Measurements from ENCODE around the gene TREML2.
A peak's percentile ranks its signal among the peaks of the same experiment; 100 is the strongest.
"Not testable (repeated sequence)": the region's sequence is repeated elsewhere in the genome, so short reads cannot be mapped to it uniquely, and the experiment has no call there.

TREML2 gene

DNA sequence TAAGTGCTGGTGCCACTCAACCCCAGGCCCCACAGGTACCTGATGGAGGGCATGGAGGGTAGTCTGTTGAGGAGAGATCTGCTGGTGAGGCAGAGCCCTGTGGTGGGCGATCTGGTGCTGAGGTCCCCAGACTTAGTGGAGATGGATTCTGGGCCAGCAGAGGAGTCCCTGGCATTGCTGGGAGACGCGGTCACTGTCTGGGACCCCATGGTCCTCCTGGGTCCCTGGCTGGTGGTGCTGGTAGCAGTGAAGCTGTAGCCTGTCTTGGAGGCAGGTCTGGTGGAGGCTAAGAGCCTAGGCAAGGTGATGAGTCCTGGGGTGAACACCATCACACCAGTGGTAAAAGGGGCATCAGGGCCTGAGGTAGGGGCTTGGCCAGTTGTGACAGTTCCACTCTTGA, 6.6 kb downstream of the TREML2 start:
- H3K27me3 Mint-ChIP-seq: no peaks in the 10 kb centered on the region
- H3K9me3 Mint-ChIP-seq: peaks cover 2% of the 10 kb centered on the region
- DNase-seq (ENCODE audit: low spot score in 2 of 2) (no peak), ATAC-seq (ENCODE audit: low read depth) (no peak)
- no peak overlapping the region for H3K4me3 Mint-ChIP-seq
- peak overlapping the region; percentile 45 for H3K27ac Mint-ChIP-seq
- peaks cover 36% of the 10 kb centered on the region for H3K4me1 Mint-ChIP-seq
- peaks cover 49% of the 10 kb centered on the region for H3K36me3 Mint-ChIP-seq

DNA sequence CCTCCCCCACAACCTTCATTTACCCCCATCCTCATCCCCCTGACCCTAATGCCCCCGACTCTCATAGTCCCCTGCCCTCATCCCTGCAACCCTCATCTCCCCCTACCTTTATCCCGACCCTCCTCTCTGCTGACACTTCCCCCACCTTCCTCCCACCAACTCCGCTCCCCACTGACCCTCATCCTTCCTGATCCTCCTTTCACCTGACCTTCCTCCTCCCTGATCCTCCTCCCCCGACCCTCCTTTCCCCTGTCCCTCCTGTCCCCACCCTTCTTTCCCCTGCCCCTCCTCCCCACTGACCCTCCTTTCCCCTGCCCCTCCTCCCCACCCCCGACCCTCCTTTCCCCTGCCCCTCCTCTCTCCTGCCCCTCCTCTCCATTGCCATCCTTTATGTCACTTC, 7.1 kb downstream of the TREML2 start:
- Mint-ChIP-seq H3K27ac (peak overlapping the region; percentile 45), H3K27me3 (no peaks in the 10 kb centered on the region), H3K4me1 (peaks cover 35% of the 10 kb centered on the region), H3K36me3 (peaks cover 50% of the 10 kb centered on the region), H3K4me3 (no peak overlapping the region), H3K9me3 (peaks cover 2% of the 10 kb centered on the region)
- DNase-seq (ENCODE audit: low spot score in 2 of 2) (no peak), ATAC-seq (ENCODE audit: low read depth) (no peak)

DNA sequence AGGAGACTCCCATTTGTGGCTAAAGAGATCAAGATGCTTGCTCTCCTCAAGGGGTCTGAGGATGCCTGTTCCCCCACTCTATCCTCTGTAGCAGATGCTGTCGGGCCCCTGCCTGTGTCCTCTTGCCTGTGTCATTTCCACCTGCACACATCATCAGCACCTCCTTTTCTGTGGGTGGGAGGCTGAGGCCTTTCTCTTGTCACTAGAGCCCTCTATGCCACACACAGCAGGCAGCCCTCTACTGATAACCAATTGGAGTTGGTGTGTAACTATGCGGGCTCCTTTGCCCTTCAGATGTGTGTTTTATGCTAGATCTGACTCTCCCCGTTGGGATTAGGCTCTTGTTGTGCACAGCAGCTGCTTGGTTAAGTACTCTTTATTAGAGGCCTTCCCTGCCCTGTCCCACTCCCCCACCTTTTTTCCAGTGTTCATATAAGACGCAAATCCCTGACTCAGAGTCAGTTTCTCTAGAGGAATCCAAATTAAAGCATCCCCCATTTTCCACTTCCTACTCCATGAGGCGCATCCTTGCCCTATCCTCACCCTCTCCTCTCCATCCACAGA, 7.7 kb downstream of the TREML2 start:
- Mint-ChIP-seq H3K27me3 (no peaks in the 10 kb centered on the region), H3K27ac (peak overlapping the region; percentile 45), H3K4me1 (peaks cover 37% of the 10 kb centered on the region), H3K36me3 (peaks cover 50% of the 10 kb centered on the region), H3K4me3 (no peak overlapping the region), H3K9me3 (peaks cover 2% of the 10 kb centered on the region)
- no peak for ATAC-seq (ENCODE audit: low read depth)
- no peak for DNase-seq (ENCODE audit: low spot score in 2 of 2)

DNA sequence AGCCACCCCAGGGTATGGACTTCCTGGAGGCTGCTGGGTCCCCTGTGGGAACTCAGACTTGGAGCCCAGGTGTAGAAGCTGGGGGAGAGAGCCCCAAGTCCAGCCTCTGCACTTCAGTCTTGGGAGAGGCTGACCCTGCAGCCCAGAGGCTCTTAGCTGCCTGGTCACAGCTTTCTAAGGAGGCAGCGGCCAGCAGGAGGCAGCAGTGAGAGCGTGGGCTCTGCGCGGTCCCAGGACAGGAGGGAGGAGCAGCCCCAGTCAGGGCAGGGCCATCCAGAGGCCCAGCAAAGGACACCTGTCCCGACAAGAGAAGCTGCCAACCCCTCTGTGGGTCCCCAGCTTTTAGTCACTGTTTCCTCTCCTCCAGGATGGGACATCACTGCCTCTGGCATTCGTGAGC, 9.4 kb downstream of the TREML2 start:
- Mint-ChIP-seq H3K36me3 (peaks cover 44% of the 10 kb centered on the region), H3K4me3 (no peak overlapping the region), H3K27ac (no peak overlapping the region), H3K9me3 (peaks cover 2% of the 10 kb centered on the region), H3K4me1 (peaks cover 29% of the 10 kb centered on the region), H3K27me3 (no peaks in the 10 kb centered on the region)
- DNase-seq (ENCODE audit: low spot score in 2 of 2) (no peak), ATAC-seq (ENCODE audit: low read depth) (peak; percentile 38)

DNA sequence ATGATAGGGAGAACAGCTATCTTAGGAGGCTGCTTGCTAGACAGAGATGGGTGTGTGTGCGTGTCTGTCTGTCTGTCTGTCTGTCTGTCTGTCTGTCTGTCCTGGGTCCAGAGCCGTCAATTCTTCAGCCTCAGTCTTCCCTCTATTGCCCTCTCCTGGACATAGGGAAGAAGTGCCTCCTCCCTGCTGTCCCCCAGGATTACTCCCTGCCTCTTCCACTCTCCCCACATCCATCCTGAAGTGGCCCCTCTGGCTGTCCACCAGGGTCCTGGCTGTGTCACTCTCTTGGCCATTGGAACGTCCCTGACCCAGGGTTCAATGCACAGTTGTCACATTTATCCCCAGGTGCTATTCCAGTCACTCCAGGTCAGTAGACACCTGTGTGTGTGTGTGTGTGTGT, 10.2 kb downstream of the TREML2 start:
- H3K27ac Mint-ChIP-seq: peak overlapping the region; percentile 8
- no peak overlapping the region for H3K4me3 Mint-ChIP-seq
- no peaks in the 10 kb centered on the region for H3K27me3 Mint-ChIP-seq
- H3K4me1 Mint-ChIP-seq: peaks cover 31% of the 10 kb centered on the region
- ATAC-seq (ENCODE audit: low read depth): no peak
- DNase-seq (ENCODE audit: low spot score in 2 of 2): no peak
- H3K9me3 Mint-ChIP-seq: peaks cover 2% of the 10 kb centered on the region
- H3K36me3 Mint-ChIP-seq: peaks cover 40% of the 10 kb centered on the region

DNA sequence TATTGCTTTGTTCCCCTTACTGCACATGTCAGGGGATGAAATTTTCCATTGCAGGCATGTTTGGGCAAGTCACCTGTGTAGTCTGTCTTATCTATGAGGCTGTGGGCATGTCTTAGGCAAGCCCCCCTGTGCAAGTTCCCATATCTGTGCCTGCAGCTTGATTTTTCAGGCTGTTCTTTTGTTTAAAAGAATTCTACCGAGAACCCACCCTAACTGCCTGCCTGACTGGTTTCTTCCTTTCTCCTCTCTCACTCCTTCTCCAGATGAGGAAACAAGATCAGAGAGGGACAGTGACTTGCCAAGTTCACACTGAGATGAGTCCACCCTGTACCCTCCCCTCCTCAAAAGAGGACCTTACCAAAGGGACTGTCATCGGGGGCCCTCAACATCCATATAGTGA, 11.0 kb downstream of the TREML2 start:
- peaks cover 33% of the 10 kb centered on the region for H3K36me3 Mint-ChIP-seq
- no peaks in the 10 kb centered on the region for H3K27me3 Mint-ChIP-seq
- no peak for ATAC-seq (ENCODE audit: low read depth)
- H3K9me3 Mint-ChIP-seq: peaks cover 2% of the 10 kb centered on the region
- peaks cover 33% of the 10 kb centered on the region for H3K4me1 Mint-ChIP-seq
- no peak overlapping the region for H3K4me3 Mint-ChIP-seq
- no peak for DNase-seq (ENCODE audit: low spot score in 2 of 2)
- H3K27ac Mint-ChIP-seq: no peak overlapping the region

DNA sequence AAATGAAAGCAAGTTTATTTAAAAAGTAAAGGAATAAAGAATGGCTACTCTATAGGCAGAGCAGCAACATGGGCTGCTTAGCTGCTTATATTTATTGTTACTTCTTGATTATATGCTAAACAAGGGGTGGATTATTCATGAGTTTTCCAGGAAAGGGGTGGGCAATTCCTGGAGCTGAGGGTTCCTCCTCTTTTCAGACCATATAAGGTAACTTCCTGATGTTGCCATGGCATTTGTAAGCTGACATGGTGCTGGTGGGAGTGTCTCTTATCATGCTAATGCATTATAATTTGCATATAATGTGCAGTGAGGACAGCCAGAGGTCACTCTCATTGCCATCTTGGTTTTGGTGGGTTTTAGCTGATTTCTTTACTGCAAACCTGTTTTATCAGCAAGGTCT, 11.9 kb downstream of the TREML2 start:
- not testable (repeated sequence) for H3K27ac Mint-ChIP-seq; H3K9me3 Mint-ChIP-seq; DNase-seq (ENCODE audit: low spot score in 2 of 2); ATAC-seq (ENCODE audit: low read depth); H3K4me3 Mint-ChIP-seq; H3K27me3 Mint-ChIP-seq
- Mint-ChIP-seq H3K36me3 (peaks cover 25% of the 10 kb centered on the region), H3K4me1 (peaks cover 30% of the 10 kb centered on the region)

DNA sequence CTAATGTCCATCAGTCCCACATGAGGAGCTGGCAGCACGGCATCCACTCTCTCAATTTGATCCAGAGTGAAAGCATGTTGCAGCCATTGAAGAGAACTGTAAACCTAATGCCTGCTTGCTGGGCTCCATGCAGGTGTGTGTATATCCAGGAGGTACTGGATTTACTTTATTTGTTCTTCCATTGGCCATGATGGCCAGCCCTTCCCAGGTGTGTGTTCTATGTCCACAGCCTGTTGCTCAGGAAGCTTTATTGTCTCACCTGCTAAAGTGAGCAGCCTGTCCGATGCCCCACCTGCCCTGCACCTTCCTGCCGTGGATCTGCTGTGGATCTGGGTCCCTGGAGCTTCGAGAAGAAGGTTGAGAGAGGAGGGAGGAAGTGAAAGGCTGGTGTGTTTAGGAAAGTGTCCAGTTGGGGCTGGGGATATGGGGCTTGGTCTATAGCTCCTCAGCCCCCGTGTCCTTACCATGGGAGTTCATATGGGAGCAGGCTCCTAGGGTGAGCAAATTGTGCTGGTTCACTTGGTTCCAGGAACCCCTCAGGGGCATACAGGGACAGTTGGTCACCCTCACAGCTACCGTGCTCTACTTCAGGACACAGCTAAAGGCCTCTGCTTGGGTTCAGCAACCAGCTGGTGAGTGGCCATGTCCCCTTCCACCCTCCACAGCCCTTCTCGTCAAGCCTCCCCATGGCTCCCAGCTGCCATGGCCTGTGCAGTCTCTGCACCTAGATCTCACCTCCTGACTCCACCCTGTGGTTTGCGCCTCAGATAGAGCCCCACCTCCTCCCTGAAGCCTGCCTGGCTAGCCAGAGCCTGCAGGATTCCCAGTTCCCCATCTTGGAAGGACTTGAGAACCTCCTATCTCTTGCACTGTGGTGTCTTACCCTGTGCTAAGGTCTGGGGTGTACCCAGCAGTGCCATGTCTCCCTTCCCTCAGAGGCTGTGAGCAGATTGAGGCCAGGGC, 12.7 kb downstream of the TREML2 start:
- ATAC-seq (ENCODE audit: low read depth) (no peak), DNase-seq (ENCODE audit: low spot score in 2 of 2) (no peak)
- H3K4me3 Mint-ChIP-seq: no peak overlapping the region
- H3K27me3 Mint-ChIP-seq: no peaks in the 10 kb centered on the region
- H3K4me1 Mint-ChIP-seq: peaks cover 23% of the 10 kb centered on the region
- peaks cover 19% of the 10 kb centered on the region for H3K36me3 Mint-ChIP-seq
- H3K9me3 Mint-ChIP-seq: peaks cover 2% of the 10 kb centered on the region
- H3K27ac Mint-ChIP-seq: no peak overlapping the region

DNA sequence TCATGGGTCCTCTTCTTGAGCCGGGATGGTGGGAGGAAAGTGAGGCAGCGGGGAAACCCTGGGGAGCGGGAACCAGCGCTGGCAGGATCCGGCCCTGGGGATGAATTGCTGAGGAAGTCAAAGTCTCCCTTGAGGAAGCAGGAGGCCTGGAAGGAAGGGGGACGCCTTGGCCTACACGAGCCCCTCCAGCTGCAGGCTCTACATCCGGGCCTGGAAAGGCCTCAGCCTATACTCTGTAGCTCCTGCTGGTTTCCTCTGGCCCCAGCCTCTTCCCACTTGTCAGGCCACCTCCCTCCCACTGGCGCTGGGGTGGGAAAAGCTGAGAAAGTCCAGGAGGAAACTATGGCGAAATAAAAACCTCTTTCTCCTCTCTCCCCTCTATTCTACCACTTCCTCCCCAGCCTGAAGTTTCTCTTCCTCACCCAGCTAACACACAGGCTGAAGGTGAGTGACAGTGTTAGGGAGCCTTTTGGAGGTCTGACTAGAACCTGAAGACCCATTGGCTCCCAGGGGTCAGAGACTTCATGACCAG, 14.9 kb downstream of the TREML2 start:
- peaks cover 2% of the 10 kb centered on the region for H3K9me3 Mint-ChIP-seq
- peak; percentile 43 for ATAC-seq (ENCODE audit: low read depth)
- no peak for DNase-seq (ENCODE audit: low spot score in 2 of 2)
- no peaks in the 10 kb centered on the region for H3K27me3 Mint-ChIP-seq
- H3K36me3 Mint-ChIP-seq: peaks cover 9% of the 10 kb centered on the region
- peak overlapping the region; percentile 45 for H3K4me3 Mint-ChIP-seq
- peak overlapping the region; percentile 61 for H3K27ac Mint-ChIP-seq
- H3K4me1 Mint-ChIP-seq: peaks cover 29% of the 10 kb centered on the region

DNA sequence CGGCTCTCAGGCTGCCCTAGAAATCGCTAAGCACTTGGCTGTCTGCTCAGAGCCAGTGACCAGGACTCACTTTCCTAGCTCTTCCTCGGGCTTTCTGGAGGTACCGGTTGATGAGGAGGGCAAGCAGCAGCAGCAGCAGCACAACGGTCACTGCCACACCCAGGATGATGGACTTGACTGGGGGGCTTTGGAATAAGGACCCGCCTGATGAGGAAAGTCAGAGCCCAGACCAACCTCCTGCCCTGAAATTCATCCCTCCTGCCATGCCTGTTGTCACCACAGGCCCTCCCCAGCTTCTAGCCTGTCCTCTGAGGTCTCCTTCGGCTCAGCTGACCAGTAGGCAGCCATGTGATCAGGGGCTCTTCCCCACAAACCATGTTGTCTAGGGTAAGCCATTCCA, 16.2 kb downstream of the TREML2 start:
- Mint-ChIP-seq H3K36me3 (peaks cover 4% of the 10 kb centered on the region), H3K27ac (peak overlapping the region; percentile 84), H3K4me1 (peaks cover 29% of the 10 kb centered on the region), H3K9me3 (no peaks in the 10 kb centered on the region), H3K27me3 (no peaks in the 10 kb centered on the region), H3K4me3 (no peak overlapping the region)
- ATAC-seq (ENCODE audit: low read depth) (no peak), DNase-seq (ENCODE audit: low spot score in 2 of 2) (no peak)

DNA sequence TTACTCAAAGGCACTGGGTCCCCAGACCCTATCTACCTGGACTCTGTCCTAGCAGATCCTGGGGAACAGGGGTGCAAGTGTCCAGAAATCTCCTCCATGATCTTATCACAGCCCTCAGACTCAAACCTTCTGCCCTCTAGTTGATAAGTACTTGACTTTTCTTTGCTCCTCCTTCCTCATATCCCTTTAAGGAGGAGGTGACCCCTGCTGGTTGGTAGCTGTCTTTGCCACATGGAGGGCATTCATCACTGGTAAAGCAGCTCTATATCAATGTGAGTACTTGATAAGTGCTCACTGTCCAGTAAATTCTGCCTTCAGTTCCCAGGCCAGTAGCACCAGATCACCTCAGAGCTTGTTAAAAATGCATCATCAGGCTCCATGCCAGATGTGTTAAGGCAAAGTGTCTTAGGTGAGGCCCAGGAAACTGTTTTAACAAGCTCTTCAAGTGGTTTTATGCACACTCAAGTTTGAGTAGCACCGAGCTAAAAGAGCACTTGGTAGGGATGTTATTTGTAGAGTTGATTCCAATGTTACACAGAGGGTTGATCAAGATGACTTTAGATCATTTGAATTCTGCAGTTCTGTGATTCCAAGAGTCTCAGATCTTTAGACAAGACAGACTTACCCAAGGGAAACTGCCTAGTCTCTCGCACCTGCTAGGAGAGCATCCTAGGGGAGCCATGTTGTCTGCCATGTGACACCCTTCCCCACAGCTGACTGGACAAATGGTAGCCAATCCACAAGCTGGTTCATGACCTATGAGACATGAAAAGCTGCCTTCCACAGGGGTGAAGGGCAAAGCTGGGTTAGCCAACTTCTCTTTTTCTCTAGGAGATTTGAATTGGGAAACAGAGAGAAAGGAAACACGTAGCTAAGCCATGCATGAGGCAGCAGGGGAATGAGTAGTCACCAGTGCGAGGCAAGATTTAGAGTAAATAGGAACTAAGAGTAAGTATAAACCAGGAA, 18.6 kb downstream of the TREML2 start:
- Mint-ChIP-seq H3K27ac (peak overlapping the region; percentile 7), H3K9me3 (no peaks in the 10 kb centered on the region), H3K36me3 (no peaks in the 10 kb centered on the region), H3K4me3 (no peak overlapping the region), H3K27me3 (peaks cover 2% of the 10 kb centered on the region), H3K4me1 (peaks cover 25% of the 10 kb centered on the region)
- DNase-seq (ENCODE audit: low spot score in 2 of 2): peak in 1 of 2 donors; percentile 42
- peak; percentile 88 for ATAC-seq (ENCODE audit: low read depth)

DNA sequence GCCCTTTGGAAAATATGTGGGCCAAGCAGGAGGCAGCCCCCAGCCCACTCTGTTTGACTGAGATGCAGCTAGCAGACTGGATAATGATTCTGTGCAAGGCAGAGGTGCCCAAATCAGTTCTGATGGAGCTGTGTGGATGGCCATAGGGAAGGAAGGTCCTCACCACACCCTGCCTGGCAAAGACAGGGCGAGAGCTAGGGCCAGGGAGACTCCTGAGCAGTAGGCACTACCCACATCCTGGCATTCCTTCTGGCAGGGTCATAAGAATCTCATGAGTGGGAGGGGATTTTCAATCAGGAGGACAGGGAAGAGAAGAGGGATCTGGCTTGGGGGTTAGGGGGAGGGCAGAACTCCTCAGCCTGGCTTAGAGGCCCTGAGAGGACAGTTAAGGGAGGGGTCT, 19.4 kb downstream of the TREML2 start:
- H3K9me3 Mint-ChIP-seq: no peaks in the 10 kb centered on the region
- no peak for DNase-seq (ENCODE audit: low spot score in 2 of 2)
- H3K27me3 Mint-ChIP-seq: peaks cover 2% of the 10 kb centered on the region
- no peak for ATAC-seq (ENCODE audit: low read depth)
- H3K27ac Mint-ChIP-seq: no peak overlapping the region
- H3K4me3 Mint-ChIP-seq: no peak overlapping the region
- H3K36me3 Mint-ChIP-seq: no peaks in the 10 kb centered on the region
- peaks cover 25% of the 10 kb centered on the region for H3K4me1 Mint-ChIP-seq

DNA sequence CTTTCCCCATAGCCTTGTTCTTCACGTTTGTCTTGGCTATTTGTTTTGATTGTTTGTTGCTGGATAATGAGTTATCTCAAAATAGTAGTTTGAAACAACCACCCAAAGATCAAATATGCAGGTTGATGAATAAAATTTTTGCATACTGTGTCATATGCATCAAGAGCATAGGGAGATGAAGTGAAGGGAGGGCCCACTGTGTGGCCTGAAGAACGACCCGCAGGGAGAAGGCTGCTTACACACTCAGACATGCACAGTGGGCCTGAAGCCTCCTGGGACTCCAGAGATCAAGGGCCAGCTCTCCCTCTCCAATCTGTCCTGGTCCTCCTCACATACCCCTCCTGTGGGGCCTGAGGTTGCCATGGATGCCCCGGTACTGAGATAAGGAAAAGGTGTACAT, 21.8 kb downstream of the TREML2 start:
- H3K4me3 Mint-ChIP-seq: no peak overlapping the region
- H3K27ac Mint-ChIP-seq: no peak overlapping the region
- H3K27me3 Mint-ChIP-seq: peaks cover 2% of the 10 kb centered on the region
- no peak for ATAC-seq (ENCODE audit: low read depth)
- no peak for DNase-seq (ENCODE audit: low spot score in 2 of 2)
- H3K4me1 Mint-ChIP-seq: peaks cover 12% of the 10 kb centered on the region
- no peaks in the 10 kb centered on the region for H3K9me3 Mint-ChIP-seq
- no peaks in the 10 kb centered on the region for H3K36me3 Mint-ChIP-seq
